ENCODE measurements around the gene USP37.
"Not testable (repeated sequence)": the region's sequence is repeated elsewhere in the genome, so short reads cannot be mapped to it uniquely, and the experiment has no call there.

Gene USP37

DNA sequence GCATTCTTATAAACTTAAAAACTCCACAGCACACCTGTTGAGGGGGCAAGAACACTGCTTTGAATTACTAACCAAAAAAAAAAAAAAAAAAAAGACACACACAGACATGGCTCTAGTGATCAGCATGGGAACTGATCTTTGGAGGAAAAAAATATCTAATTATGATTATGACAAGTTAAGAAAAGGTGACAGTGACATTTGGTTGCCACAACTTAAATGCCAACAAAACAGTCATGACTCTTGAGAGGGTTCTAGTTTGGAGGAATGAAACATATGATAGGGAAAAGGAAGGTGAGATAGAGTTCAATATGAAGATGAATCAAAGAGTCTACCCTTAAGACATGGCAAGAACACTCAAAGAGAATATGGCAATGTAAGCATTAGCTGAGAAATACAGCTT, 20.6 kb downstream of the USP37 start:
- DNase-seq: no peak

DNA sequence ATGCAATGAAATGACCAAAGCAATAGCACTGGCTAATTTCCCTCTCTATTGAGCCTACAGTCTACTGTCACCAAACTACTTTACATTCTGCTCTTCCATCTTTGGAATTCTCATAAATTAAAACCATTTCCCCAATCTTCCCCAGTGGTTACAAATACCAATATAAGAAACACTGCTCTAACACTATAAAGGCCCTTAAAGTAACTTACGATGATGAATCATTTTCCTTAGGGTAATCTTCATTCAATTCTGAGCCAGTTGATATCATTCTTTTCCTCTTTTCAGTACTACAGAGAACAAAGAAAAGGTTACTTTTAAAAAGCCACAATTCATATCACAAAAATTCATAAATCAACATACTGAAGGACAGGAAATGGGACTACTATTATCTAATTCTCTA, 22.1 kb downstream of the USP37 start:
- DNase-seq: no peak

DNA sequence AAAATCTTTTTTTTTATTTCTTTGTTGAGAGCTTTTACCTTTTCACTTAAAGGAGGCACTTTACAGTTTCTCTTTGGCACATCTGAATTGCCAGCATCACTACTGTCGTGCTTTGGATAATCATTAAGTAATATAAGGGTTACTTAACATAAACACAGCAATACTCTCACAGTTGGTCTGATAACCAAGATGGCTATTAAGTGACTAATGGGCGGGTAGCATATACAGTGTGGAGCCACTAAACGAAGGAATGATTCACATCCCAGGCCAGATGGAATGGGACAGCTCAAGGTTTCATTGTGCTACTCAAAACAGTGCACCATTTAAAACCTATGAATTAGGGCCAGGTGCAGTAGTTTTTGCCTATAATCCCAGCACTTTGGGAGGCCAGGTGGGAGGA, 28.1 kb downstream of the USP37 start:
- DNase-seq: no peak

DNA sequence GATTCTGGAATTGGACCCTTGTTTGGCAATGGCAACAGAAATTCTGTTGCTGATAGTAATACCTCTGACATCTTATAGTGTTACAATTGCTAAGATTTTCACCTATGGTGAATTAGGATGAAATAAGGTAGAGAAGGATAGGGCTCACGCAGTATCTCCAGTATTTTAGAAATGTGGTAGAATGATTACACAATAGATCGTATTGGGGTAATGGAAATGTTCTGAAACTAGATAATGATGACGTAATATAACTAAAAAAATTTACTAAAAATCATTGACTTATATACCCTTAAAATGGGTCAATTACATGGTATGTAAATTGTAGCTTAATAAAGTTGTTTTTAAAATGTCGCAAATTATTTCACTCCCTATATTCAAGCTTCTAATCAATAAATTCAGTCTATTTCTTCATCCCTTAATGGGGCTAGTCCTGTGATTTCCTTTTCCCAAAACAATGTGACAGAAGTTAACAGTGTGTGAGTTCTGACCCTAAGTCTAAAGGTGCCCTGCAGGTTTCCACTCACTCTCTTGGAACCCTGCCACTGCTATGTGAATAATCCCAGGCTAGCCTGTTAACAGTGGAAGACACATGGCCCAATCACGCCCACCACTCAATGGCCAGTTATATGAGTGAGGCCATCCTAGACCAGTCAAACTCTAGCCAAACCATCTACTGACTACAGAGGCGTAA, 31.2 kb downstream of the USP37 start:
- DNase-seq: no peak

DNA sequence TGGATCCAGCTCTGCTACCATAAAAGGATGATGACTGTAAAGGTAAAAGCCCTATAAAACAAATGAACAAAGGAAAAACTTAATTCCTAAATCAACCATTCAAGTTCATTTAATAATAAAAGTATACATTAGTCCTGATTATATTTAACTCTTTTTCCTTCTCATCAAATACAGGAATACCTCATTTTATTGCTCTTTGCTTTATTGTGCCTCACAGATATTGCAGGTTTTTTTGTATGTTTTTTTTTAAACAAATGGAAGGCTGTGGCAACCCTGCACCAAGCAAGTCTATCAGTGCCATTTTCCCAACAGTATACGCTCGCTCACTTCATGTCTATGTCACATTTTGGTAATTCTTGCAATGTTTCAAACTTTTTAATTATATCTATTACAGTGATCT, 38.2 kb downstream of the USP37 start:
- no peak for DNase-seq

DNA sequence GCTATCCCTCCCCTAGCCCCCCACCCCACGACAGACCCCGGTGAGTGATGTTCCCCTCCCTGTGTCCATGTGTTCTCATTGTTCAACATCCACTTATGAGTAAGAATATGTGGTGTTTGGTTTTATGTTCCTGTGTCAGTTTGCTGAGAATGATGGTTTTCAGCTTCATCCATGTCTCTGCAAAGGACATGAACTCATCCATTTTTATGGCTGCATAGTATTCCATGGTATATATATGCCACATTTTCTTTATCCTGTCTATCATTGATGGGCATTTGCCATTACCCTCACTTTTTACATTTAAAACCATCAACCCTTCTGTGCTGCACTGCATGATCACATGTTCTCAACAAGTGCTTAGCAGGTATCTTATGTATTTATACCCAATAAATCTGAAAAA, 39.7 kb downstream of the USP37 start:
- DNase-seq: not testable (repeated sequence)

DNA sequence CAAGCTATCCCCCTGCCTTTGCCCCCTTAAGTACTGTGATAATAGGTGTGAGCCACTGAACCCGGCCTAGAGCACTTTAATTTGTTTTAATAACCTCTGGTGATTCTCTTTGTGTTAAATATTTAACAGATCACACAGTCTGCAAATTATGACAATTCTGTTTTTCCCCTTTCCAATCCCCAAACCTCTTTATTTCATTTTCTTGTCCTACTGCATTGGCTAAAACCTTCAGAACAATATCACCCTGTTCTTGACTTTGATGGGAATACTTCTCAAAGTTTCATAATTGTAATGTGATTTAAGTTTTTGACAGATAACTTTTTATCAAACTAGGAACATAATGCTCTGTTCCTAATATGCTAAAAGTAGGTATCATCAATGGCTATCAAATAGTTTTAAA, 44.5 kb downstream of the USP37 start:
- DNase-seq: no peak

DNA sequence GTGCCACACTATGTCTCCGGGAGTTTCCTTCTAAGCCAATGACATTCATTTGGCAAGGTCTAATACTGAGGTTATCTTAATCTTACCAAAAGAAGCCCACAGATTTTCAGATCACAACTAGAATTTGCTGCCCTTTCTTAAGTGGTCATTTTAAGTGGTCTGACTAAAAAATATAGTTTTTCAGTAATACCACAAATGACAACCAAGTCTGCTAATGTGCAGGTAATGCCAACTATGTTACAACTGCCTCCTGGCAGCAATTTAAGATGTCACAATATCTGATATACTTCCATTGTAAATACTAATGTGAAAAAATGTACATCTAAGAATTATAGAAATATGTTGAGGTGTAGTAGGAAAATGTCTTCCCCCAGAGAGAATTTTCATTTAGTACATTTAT, 49.3 kb downstream of the USP37 start:
- no peak for DNase-seq

DNA sequence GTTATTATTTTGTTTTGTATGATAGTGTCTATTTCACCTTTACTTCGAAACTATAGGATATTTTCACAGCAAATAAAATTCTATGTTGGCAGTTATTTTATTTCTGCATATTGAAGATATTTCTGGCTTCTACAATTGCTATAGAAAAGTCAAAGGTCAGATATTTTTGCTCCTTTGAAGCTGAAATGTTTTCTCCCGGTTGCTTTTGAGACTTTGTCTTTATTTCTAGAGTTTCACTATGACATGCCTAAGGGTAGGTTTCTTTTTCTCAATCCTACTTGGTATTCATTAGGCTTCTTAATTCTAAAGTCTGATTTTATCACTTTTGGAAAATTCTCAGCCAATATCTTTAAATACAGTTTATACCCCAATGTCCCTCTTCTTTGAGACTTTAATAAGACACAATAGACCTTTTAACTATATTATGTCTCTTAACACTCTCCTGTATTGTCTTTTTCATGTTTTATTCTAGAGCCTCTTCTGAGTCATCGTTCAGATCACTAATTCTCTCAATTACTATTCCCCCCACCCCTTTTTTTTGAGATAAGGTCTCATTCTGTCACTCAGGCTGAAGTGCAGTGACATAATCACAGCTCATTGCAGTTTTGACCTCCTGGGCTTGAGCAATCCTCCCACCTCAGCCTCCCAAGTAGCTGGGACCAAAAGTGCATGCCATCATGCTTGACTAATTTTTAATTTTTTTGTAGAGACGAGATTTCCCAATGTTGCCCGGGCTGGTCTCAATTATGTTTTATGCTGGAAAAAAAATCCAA, 50.5 kb downstream of the USP37 start:
- DNase-seq: no peak

DNA sequence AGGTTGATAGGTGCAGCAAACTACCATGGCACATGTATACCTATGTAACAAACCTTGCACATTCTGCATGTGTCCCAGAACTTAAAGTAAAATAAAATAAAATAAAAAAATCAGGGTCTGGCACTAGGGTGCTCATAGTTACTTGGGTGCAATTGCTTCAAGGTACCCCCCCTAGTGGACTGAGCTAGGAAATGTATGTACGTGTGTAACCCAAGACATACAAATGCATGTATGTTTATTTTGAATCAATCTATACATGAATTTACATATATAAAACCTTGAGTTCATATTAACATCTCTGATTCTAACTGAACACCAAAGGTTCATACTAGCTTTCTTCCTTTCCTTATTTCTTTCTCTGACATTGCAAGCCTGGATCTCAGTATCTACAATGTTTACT, 51.5 kb downstream of the USP37 start:
- peak in 1 of 2 experiments; percentile 31 for DNase-seq

DNA sequence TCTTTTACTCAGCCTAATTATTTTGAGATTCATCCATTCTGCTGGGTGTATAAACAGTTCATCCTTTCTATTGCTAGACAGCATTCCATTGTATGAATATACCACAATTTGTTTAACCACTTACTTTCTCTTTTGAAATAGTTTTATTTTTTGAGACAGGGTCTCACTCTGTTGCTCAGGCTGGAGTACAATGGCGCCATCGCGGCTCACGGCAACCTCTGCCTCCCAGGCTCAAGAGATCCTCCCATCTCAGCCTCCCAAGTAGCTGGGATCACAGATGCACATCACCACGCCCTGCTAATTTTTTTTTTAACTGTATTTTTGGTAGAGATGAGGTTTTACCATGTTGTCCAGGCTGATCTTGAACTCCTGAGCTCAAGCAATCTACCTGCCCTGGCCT, 54.5 kb downstream of the USP37 start:
- DNase-seq: no peak

DNA sequence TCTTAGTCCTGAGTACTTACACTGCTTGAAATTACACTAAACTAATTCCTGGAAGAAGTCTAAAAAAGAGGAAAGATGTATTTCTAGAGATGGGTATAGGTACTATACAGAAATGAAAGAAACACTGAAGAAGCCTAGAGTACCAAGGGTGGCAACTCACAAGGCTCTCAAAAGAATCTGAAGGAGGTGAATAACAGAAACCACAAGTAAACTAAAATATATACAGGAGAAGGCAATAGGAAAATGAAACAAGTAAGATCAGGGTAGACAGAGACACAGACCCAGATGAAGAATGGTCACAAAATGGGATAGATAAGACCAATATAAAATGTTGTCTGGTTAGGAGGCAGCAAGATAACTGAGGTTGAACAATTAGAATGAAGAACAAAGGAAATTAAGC, 59.9 kb downstream of the USP37 start:
- no peak for DNase-seq

DNA sequence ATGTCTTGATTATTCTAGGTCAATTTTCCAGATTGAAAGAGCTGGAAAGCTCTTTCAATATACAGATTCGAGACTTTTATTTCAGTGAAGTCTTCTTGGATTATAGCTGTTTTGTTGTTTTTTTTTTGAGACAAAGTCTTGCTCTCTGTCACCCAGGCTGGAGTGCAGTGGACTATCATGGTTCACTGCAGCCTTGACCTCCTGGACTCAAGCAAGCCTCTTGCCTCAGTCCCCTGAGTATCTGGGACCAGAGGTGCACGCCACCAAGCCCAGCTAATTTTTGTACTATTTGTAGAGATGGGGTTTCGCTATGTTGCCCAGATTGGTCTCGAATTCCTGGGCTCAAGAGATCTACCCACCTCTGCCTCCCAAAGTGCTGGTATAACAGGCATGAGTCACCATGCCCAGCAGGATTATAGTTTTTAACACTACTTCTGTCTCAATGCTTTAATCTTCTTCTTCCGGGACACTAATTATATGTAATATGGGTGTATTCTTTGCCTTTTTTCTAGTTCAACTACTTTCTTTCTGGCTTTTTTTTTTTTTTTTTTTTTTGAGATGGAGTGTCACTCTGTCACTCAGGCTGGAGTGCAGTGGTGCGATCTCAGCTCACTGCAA, 62.3 kb downstream of the USP37 start:
- DNase-seq: no peak

DNA sequence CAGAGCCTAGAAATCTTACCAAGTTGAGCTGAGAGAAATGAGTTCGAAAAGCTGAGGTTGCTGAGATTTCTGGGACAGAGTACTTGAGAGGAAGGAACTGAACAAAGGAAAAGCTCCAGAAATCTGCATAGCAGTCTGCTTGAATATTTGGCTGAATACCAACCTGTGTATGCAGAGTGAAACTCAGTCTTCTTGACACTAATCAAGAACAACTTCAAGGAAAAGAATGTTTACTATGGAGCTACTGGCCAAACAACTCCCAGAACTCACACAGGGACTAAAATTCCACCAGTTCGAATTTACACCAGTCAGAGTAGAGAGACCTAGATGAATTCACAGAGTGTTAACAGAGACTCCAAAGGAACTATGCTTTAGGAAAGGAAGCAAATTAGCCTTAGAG, 66.5 kb downstream of the USP37 start:
- DNase-seq: no peak

DNA sequence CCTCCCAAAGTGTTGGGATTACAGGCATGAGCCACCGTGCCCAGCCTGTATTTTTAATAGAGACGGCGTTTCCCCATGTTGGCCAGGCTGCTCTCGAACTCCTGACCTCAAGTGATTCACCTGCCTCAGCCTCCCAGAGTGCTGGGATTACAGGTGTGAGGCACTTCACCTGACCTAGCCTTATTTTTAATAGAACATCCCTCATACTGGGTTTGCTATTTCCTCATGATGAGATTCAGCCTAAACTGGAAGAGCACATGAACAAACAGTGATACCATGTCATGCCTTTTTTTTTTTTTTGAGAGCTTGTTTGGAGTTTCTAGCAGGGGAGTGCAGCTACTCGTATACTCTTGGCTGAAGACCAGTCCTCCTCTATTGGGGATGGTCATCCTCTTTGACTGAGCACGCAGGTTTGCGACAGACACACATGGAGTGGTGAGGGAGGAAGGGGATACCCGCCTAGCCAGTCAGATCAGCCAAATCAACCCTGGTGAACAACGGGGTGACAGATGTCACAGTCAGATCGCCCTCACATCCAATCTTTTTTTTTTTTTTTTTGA, 67.6 kb downstream of the USP37 start:
- no peak for DNase-seq

DNA sequence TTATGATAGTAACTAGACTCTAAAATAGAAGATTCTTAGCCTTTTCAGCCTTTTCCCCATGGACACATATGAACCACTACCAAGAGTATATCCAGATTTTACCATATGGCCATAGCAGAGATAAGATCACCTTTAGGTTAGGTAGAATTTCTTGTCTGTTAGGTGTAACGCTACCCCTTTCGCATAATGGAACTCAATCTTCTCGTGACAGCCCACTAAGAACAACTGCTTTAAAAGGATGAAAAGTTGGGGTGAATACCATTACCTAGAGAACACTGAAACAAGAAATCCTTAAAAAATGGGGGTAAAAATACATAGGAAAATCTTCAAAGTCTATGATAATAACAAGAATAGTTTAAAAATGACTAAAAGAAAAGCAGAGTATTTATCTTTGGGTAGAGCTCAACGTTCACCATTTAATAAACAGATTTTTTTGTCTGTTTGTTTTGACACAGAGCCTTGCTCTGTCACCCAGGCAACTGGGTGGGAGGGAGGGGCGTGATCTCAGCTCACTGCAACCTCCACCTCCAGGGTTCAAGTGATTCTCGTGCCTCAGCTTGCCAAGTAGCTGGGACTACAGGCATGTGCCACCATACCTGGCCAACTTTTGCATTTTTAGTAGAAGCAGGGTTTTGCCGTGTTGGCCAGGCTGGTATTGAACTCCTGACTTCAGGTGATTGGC, 82.0 kb downstream of the USP37 start:
- no peak for DNase-seq

DNA sequence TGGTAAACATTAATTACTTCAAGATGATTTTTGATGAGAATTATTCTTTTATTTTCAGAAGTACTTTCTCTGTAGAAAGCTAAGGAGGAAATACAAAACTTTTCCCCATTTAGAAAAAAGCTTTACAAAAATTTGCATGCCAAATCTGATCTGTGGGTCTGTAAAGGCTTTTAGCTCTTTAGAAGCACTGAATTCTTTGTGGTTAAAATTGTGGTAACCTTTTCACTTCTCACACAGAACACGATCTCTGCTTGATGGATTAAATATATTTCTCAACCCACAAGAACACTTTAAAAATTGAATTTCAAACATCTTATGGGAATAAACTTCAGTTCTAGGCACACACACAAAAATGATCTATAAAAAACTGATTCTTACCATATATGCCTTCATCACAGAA, 85.5 kb downstream of the USP37 start:
- no peak for DNase-seq

DNA sequence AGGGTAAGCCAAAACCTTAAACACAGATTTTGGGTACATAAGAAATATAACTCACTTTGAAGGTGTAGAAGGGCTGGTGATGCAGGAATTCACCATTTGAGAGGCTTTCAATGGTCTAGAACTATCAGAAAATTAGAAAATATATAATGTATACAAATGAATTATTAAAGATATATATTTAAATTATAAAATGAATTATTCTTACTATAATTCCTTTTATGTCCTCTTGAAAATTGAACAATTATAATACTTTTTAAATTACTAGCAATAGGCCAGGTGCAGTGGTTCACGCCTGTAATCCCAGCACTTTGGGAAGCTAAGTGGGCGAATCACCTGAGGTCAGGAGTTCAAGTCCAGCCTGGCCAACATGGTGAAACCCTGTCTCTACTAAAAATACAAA, 88.6 kb downstream of the USP37 start:
- no peak for DNase-seq

DNA sequence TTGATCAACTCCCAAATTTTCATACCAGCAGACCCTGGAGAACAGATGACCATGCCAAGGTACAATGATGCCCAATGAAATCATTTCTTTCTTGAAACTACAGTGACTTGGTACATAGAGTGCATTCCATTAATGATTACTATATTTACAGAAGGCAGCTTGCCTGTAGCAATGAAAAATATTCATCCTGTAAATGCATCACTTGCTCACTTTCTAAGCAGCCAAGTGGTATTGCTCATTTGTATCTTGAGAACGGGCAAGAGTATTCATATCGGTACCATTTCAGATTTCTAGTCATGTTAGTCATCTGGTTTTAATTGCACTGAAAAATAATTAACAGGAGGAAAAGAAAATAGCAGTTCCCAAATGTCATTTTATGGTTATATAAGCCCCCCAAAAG, 89.6 kb downstream of the USP37 start:
- no peak for DNase-seq

DNA sequence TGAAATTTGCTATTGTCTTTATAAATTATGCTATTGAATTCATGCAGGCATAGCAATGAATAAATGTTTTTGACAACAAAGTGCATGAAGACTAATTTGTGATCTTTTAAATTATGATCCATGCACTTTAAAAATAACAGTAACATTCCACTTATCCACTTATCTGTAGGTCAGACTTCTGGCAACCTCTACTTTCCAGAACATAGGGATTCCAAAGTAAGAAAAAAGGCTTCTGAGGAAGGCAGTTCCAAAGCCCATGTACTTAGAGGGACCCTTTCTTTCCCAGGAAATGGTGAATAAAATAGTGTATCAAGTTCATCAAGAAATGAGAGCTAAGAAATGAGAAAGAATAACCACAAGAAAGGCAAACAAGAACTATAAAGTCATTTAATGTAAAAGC, 90.9 kb downstream of the USP37 start:
- DNase-seq: no peak

DNA sequence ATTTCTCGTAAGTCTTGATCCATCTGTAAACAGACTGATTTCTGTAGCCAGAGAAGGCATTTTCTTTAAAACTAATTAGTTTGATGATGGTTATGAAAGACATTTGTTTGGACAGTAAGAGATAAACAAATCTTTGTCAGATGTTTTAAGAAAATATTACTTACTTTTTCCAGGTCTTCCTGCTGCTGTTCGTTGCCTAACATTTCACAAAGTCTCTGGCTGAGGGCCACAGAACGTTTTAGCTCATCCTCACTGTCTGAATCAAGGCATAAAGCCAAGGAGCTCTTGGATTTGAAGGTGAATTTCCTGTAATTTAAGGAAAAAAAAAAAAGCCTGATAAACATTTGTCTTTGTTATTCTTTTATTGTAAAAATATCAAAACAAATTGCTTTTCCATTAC, 91.5 kb downstream of the USP37 start:
- DNase-seq: no peak

DNA sequence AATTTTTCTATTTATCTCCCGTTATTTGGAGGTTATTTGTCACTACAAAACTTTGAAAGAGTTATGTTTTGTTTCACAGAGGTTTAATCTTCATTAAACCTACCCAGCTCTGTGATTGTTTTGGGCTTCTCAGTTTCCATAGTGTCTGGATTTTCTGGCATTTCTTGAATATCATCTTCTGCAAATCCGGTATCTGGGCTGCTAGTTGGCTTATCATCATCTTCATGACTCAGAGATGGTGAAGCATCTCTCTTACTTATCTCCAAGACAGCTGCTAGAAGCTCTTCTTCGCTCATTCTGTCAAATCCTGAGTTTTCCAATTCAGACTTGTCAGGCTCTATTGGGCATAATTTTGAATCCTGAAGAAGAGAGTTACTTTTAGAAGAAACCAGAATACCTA, 93.6 kb downstream of the USP37 start:
- DNase-seq: no peak

DNA sequence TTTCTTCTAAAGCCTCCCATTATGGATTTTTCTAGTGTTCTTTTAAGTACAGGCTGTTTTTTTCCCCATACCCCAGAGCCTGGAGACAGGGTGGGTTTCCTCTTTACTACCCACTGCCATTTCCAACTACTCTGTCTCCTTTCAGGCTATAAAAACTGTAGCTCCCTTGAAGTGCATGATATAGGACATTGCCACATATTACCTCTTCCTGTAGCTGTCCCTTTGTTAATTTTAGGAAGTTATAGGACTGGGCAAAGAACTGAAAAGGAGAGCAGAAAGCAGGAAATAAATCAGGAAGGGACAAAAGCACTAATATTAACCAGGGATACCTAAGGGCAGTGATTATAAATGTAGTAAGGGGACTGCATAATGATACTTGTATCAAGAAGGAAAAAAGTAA, 95.2 kb downstream of the USP37 start:
- DNase-seq: no peak

DNA sequence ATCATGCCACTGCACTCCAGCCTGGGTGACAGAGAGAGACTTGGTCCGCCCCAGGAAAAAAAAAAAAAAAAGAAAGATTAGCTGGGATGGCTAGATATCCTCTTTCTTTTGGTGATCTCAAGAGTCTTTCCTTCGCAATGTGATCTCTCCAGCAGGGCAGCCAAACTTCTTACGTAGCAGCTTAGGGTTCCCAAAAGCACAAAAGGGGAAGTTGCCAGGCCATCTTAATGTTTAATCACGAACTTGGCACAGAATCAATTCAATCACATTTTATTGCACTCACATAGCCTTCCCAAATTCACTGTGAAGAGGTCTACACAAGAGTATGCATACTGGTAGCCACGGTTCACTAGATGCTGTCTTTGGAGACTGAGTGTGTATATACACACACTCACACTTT, 96.2 kb downstream of the USP37 start:
- DNase-seq: no peak

Data from NCI-H526 (cell line).